Body of pancreas (tissue), 4 donors: ENCODE measurements around the gene UMODL1. TPM values are rescaled to one million over a fixed set of nuclear protein-coding genes. Genes with fewer than 3 reads are reported as not detected.

ENCODE experiments used
- ATAC-seq: fragments of 150-250 bp; one replicate; pipeline ENCODE4 v1.9.1; 2016
- DNase-seq, 4 donors: peaks; one replicate each; pipeline ENCODE4 v3.0.0-alpha.2; 2019
- H3K27ac ChIP-seq, 4 donors: fragments of 200-600 bp; sonication (generic); 1 replicate in 3 of 4; 2 replicates in 1 of 4; pipeline versions ENCODE4 v1.5.1 to v1.6.1; 2016 to 2019; ENCODE audit warnings: mild to moderate bottlenecking in 1 of 4, mixed read lengths in 1 of 4, moderate library complexity in 1 of 4
- H3K27me3 ChIP-seq, 2 donors: fragments of 200-600 bp; sonication (generic); one replicate each; pipeline ENCODE4 v1.6.0; 2016; ENCODE audit warnings: mild to moderate bottlenecking in 1 of 2
- H3K36me3 ChIP-seq, 2 donors: fragments of 200-600 bp; sonication (generic); replicated peaks in 1 of 2; 2 replicates each; pipeline ENCODE4 v1.5.1; 2016; ENCODE audit warnings: low read depth in 2 of 2; ENCODE audit not compliant: insufficient read depth in 1 of 2
- H3K4me1 ChIP-seq: fragments of 200-600 bp; sonication (generic); one replicate; pipeline ENCODE4 v1.6.0; 2016
- H3K4me3 ChIP-seq, 2 donors: fragments of 200-600 bp; sonication (generic); 1 replicate in 1 of 2; 2 replicates in 1 of 2; pipeline ENCODE4 v1.5.1; 2016 to 2019
- H3K9me3 ChIP-seq, 3 donors: fragments of 200-600 bp; sonication (generic); 1 replicate in 2 of 3; 2 replicates in 1 of 3; pipeline ENCODE4 v1.5.1; 2016
- POLR2A ChIP-seq, 3 donors: fragments of 450-650 bp; IDR thresholded peaks; one replicate each; pipeline ENCODE4 v1.6.1; 2016; ENCODE audit warnings: antibody characterized with exemption in 3 of 3, mild to moderate bottlenecking in 2 of 3
- WGBS, 2 donors: methylation state at CpG; one replicate each; pipeline ENCODE4 v1.1.5; 2017; 5-methylcytosine and 5-hydroxymethylcytosine counted together
- intact Hi-C: fragments of 100-400 bp; cut with DNase I; formaldehyde crosslinking; loops from one replicate; pipeline ENCODE4 v1.15.1; 2023
- total RNA-seq, 2 donors: library from RNA; depleted of rRNA; stranded (reverse); fragments of >200 nt; gene quantifications; one replicate each; pipeline ENCODE4 v1.1.0, GENCODE V29; 2016
- TF ChIP-seq, protein P1 (sequence below), 7 experiments: fragments of 450-650 bp in 4 of 7; fragments of 200-600 bp in 3 of 7; sonication (generic) in 3 of 7; IDR thresholded peaks; one replicate each; pipeline ENCODE4 v1.5.1; 2016 to 2019; ENCODE audit warnings: antibody characterized with exemption in 7 of 7

Gene UMODL1
- total RNA-seq, 2 donors from 2014 or later: not detected

DNA sequence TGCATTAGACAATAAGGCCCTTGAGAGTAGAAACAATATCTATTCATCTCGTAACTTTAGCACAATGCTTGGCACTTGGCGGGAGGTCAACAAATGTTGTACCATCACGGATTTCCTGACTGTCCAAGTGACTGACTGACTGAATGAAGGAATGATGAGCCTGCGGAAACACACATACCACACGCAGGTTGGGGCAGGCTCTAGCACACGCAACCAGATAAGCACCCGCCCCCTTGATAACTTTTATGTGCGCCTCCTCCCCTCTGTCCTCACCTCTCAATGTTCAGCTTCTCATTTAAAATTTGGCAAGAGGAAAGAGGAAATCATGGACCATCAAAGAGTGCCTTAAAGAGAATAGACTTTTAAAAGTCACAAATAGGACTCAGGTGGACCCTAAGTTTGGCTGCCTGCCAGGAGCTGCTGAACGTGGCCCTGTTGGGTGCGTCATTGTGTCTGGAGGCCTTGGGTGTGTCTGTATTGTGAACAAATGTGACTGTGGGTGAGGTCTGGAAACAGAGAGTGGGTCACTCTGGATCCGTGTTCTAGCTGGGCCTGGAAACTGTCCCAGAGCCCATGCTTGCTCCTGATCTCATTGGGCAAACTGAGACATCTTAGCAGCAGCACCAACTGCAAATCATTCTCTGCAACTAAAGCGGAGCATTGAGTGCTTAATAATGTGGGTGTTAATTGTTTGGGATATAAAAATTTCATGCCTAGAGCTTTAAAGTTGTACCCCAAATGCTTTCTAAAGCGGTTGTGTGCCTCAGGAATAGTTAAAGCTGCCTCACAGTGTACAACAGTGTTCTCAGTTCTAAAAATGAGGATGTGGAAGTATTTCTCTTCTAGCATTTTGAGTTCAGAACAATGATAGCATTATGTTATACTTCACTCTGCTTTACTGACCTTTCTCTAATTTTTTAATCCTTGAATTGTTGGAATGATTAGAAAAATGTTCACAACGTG is 100.3 kb downstream of the UMODL1 start:
- H3K9me3 ChIP-seq: no peaks in the 10 kb centered on the region
- 68 to 75% methylated on average over 14 of the region's 14 CpGs for WGBS, 2 donors
- ATAC-seq (no peak), DNase-seq (no peak)
- no peak overlapping the region for H3K4me3 ChIP-seq
- no peaks in the 10 kb centered on the region for H3K27me3 ChIP-seq
- intact Hi-C loops: no loop called here
- H3K27ac ChIP-seq: no peak overlapping the region
- no peaks in the 10 kb centered on the region for H3K4me1 ChIP-seq
- no peak for TF ChIP-seq POLR2A (IDR thresholded peaks at IDR 0.05)
- TF ChIP-seq, protein P1, sequence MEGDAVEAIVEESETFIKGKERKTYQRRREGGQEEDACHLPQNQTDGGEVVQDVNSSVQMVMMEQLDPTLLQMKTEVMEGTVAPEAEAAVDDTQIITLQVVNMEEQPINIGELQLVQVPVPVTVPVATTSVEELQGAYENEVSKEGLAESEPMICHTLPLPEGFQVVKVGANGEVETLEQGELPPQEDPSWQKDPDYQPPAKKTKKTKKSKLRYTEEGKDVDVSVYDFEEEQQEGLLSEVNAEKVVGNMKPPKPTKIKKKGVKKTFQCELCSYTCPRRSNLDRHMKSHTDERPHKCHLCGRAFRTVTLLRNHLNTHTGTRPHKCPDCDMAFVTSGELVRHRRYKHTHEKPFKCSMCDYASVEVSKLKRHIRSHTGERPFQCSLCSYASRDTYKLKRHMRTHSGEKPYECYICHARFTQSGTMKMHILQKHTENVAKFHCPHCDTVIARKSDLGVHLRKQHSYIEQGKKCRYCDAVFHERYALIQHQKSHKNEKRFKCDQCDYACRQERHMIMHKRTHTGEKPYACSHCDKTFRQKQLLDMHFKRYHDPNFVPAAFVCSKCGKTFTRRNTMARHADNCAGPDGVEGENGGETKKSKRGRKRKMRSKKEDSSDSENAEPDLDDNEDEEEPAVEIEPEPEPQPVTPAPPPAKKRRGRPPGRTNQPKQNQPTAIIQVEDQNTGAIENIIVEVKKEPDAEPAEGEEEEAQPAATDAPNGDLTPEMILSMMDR (IDR thresholded peaks at IDR 0.05): no peak
- no peaks in the 10 kb centered on the region for H3K36me3 ChIP-seq

DNA sequence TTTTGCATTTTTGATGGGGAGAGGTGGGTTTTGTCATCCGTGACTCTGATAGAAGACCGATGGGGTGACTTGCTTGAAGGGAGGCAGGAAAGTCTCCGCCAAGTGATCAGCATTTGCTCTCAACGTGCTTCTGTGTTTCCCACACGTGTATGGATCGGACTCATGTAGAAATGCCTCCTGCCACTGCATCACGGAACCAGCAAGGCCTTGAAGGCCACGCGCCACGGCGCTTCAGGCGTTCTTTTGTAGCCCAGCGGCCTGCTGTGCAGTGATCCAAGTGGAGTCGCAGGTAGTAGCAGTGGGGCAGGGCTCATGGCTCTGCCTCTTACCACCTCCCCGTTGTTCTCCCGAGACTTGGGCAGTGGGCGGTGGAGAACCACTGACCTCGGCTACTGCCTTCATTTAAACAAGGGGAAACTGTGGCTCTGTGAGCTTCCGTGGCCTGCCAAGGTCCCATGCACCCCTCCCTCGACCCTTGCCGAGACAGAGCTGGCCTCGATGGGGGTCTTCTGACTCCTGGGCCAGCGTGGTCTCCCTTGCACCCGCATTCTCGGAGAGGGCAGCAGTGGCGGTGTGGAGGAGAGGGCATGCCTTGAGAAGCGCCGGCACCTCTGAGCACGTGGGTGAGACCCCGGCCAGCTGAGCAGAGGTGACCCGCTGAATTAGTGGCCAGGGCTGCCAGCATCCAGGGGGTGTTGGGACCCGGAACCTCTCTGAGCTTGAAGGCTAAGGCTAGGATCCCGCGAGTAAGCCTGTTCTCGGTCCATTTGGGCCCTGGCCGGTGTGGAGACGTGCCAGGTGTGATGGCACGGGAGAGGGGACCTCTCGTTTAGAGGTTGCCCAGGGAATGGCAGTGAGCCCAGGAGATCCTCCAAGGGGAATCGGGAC is 101.7 kb downstream of the UMODL1 start:
- TF ChIP-seq, protein P1 (IDR thresholded peaks at IDR 0.05): no peak
- TF ChIP-seq POLR2A (IDR thresholded peaks at IDR 0.05): no peak
- intact Hi-C loops: no loop called here
- no peak for DNase-seq
- Histone ChIP-seq H3K4me3 (no peak overlapping the region), H3K27me3 (no peaks in the 10 kb centered on the region), H3K9me3 (no peaks in the 10 kb centered on the region), H3K27ac (no peak overlapping the region), H3K4me1 (no peaks in the 10 kb centered on the region), H3K36me3 (no peaks in the 10 kb centered on the region)
- no peak for ATAC-seq
- 81 to 83% methylated on average over 20 to 37 of the region's 40 CpGs for WGBS, 2 donors

DNA sequence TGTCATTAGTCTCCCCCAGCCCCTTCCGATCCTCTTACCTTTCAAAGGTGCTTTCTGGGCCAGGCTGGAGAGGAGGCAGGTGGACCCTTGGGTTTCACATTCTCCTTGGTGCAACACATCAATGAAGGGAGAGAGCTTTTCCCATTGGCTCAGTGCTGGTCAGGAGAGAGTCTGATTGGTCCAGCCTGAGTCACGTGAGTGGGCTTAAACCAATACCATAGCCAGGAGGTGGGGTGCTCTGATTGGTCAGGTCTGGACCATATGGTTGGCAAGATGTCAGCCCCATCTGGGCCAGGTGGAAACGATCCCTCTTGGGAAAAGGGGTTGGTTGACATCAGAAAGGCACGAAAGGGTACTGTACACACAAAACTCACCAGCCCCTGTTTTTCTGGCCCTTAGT is 103.1 kb downstream of the UMODL1 start:
- intact Hi-C loops: no loop called here
- DNase-seq (no peak), ATAC-seq (no peak)
- H3K27ac ChIP-seq: no peak overlapping the region
- H3K27me3 ChIP-seq: no peaks in the 10 kb centered on the region
- no peaks in the 10 kb centered on the region for H3K4me1 ChIP-seq
- TF ChIP-seq, protein P1 (IDR thresholded peaks at IDR 0.05): no peak
- no peak for TF ChIP-seq POLR2A (IDR thresholded peaks at IDR 0.05)
- H3K9me3 ChIP-seq: no peaks in the 10 kb centered on the region
- H3K4me3 ChIP-seq: no peak overlapping the region
- H3K36me3 ChIP-seq: no peaks in the 10 kb centered on the region
- WGBS, 2 donors: 62 to 76% methylated on average over 3 to 4 of the region's 4 CpGs

GRCh38 chr21:42175110-42175710 is 104.1 kb downstream of the UMODL1 start:
- DNase-seq (no peak), ATAC-seq (no peak)
- Histone ChIP-seq H3K27ac (no peak overlapping the region), H3K9me3 (no peaks in the 10 kb centered on the region), H3K4me3 (no peak overlapping the region), H3K27me3 (no peaks in the 10 kb centered on the region), H3K4me1 (no peaks in the 10 kb centered on the region), H3K36me3 (no peaks in the 10 kb centered on the region)
- TF ChIP-seq, protein P1 (IDR thresholded peaks at IDR 0.05): no peak
- no peak for TF ChIP-seq POLR2A (IDR thresholded peaks at IDR 0.05)
- intact Hi-C loops: no loop called here
- 70% methylated on average over 6 of the region's 6 CpGs for WGBS, 2 donors
